Hematopoietic multipotent progenitor cell treated with erythropoietin and hydrocortisone succinate and interleukin-3 and kit ligand, for 17 days (in vitro differentiated cells): ENCODE measurements around the gene LRIG1.

Experiments used
- DNase-seq: peaks from one replicate; pipeline ENCODE4 v3.0.0-alpha.2; 2015; ENCODE audit warnings: low spot score

The LRIG1 gene

DNA sequence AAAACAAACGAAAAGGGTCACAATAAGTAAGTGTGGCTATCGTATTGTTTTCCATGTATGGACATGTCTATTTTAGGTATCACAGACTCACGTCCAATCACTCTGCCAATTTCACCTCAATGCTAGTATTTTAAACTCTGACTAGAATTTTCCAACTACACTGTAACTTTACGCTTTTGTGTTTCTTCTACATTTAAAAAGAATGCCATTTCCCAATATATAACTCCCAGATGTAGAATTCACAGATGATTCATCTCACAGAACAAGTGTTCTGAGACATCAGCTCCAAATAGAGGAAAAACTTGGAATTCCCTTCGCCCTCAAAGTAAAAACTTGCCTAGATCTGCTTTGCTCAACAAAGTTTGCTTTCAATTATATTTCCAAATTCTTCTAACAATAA, 14.2 kb downstream of the LRIG1 start:
- DNase-seq = no peak

DNA sequence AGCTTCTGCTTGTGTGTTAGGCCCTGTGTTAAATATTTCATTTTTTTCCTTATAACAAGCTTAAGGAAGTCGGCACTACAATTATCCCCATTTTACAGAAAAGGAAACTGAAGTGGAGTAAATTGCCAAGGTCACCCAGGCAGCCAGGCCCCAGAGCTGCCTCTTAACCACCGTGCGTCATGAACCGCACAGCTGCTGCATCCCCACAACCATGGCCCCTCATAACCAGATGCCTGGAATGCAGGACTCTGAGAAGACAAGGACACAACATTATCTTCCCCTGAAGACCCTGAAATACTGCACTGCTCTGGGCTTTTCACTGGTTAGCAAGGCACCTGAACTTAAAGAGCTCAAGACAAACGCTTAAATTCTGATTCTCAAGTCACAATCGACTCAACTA, 14.6 kb downstream of the LRIG1 start:
- no peak for DNase-seq

DNA sequence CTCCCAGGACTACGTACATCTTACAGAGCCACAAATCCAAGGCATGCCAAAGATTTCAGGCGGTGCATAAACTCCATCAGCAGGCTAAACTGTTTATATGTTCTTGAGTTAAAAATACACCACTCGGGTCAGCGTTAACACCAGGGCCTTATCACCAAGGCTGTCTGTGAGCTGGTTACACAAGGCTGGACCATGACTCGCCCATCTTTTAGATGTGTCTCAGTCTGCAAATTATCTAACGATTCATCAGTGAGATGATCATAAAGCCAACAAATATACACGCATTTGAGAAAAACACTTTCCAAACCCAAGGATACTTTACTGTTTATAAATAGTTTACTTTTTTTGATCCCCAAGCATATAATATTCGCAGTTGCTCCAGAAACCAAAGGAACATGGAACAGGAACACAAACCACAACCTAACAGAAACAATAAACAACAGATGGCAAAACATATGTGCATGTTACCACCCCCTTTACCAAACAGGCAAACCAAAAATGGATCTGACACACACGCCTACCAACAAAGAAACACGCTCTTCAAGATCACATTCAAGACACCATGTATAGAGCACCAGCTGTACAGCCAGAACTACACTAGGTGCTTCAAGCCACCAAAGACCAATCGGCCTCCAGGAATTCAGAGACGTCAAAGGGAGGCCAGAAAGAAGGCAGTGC, 15.4 kb downstream of the LRIG1 start:
- no peak for DNase-seq

DNA sequence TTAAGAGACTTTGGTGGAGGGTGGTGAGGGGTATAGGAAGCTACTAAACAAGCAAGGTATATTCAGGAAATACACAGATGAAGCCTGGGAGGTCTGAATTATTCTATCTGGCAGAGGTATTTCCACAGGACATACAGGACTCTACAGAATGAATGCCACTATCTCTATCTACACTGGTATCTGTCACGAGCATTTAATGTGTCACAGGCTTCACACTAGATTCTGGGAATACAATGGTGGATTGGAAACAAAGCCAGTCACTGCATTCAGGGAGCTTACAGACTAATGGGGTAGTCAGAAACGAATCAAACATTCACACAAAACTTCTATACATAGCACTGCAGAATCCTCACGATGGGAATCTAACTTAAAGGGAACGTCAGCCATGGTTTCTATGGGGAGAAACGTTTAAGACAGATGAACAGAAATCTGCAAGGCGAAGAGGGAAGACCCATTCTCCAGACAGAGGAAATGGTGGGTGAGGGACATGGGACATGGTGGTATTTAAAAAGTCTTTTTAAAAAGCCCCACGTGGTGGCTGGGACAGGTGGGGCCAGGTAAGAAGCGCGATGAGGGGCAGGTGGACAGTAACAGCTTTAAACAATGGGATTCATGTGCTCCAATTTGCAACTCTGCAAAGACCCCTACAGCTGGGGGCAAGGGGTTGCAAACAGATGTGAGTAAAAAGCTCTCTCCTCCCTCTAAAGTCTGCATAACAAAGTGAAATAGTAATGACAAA, 16.5 kb downstream of the LRIG1 start:
- DNase-seq = no peak

DNA sequence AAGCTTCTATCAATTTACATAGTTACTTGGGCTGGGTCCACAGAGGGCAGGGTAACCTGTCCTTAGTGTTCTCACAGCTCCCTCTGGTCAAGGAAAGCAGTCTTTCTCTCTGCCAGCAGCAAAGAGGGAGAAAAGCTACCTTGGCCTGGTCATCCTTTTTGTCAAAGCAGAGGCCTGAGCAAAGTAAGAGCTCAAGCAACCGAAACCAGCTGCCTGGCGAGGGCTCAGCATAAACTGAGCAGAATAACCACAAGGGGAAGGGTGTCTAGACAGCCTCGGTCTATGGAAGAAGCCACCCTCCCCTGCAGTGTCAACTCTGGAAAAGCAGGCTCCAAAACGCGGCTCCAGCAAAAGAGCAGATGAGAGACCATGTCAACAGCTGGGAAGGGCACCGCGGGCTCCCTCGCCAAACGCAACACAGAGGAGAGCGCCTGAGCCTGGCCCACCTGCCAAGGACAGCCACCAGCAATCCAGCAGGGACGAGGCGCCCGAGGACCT, 17.4 kb downstream of the LRIG1 start:
- no peak for DNase-seq

DNA sequence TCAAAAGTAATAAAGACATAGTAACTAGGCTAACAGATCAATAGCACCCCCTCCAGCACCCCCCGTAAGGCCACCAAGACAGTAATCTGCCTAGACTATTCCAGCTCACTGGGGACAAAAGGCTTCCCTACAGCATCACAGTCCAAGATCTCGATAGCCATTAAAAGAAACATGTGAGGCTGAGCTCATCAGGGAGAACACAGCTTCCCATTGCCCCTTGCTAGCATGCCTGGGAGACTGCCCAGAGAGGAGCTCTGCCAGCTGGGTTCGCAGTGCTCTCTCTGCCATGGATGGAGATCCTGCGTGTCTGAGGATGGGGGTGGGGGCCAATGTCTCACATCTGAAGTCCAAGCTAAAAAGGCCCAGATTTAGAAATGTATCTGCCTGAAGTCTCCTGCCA, 17.8 kb downstream of the LRIG1 start:
- DNase-seq = no peak

DNA sequence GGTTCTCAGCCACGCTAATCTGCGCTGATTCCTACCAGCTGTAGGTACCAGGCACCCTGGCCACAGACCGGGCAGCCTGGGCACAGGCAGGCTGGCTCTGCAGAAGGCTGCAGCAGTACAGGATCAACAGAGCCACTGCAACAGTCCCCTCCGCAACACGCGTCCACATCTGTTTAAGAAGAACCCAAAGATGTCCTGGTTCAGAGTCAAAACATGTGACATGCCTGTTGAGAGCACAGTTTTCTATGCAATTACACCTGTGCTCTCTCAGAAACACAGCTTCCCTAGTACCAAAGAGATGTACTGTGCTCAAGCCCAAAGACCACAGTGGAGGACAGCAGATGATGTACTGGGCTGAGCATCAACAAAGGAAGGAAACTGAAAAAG, 18.8 kb downstream of the LRIG1 start:
- DNase-seq = no peak

DNA sequence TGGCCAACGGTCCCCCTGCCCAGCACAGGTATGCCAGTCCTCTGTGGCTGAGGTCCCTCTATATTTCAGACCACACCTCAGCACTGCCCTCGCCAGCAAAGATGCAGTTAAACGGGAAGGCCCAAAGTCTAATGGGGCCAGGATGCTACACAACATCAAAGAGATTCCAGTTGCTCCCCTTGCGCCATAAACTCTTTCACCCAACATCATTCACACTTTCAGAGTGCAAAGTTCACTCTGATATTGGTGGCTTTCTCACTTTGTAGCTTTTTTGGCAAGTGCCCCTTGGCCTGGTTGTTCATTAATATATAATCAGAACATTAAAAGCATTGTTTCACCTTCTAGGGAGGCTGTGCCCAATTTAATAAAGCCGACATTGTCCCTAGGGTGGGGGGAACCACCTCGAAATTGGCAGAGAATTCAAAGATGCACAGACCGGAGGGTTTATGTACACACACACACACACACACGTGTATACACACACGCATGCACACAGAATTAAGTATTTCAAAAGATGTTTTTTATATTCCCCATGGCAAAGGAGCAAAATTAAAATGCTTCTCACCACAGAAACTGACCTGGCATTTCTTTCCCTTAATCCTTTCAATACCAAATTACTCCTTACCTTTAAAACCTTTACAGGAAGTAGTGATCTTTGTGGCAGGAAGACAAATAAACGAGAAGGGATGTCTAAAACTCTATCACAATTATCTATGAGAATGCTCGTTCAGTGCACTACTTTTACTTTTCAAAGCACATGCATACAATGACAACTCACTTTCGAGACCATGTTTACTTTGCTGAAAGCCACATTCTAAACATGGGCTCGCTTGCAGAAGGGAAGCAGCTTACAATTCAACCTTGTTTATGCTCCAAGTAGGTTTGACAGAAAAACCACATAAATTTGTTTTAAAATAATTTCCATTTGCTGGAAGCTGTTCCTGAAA, 19.5 kb downstream of the LRIG1 start:
- no peak for DNase-seq

DNA sequence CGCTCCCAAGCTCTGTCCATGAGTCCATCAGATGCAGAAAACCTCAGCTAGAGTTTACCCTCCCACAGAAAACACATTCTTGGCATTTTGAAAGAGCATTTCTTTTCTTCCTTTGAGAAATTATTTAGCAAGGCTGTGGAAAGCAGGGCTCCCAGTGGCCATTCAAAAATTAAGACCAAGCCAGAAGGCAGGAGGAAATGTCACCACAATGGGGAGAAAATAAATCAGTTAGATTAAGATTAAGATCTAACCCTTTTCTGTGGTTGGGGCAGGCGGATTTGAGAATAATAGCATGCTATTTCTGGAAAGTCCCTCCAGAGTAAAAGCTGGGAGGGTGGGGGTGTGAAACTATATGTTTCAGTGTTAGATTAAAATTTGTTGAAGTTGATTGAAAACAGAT, 20.2 kb downstream of the LRIG1 start:
- DNase-seq = no peak

DNA sequence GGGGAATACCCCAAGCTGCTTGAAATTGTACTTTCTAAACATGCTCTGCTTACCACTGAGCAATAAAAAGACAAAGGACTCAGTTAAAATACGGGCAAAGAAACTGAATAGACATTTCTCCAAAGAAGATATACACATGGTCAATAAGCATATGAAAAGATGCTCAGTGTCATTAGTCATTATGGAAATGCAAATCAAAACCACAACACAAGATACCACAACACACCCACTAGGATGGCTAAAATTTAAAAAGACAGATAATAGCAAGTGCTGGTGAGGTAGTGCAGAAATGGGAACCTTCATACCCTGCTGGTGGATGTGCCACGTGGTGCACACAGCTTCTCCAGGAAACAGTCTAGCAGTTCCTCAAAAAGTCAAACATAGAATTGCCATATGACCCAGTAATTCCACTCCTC, 21.3 kb downstream of the LRIG1 start:
- no peak for DNase-seq

DNA sequence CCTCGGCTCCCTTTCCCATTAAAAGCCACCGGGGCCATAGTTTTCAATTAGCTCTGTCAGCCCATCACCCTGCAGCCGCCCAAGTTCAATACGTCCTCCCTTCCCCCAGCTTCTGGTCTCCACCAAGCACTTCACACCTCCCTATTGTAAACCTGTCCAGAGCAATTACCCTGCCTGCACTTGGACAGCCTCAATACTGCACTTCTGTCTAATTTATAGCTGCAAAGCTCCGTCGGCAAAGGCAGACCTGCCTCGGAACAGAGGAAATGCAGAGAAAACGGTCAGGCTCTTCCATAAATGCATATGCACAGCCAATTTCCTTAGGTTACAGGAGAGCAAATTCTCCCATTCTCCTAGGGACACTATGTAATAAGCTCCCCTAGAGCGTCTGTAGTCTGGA, 21.9 kb downstream of the LRIG1 start:
- DNase-seq = no peak

DNA sequence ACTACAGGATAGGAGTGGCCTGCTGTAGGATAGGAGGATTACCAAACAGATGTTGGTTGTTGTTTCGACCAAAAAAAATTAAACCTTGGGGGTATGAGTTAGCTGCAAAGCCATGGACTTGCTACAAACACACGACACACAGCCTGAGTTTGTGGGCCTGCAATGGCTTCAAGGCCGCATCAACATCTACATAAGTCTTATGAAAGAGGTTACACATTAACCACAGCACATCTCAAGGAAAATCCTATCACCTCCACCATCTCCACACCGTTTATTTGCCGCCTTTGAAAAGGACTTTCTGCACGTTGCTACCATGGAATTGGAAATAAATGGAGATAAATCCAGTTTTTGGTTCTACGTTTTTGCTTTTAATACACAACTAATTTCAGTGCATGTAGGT, 23.0 kb downstream of the LRIG1 start:
- no peak for DNase-seq

DNA sequence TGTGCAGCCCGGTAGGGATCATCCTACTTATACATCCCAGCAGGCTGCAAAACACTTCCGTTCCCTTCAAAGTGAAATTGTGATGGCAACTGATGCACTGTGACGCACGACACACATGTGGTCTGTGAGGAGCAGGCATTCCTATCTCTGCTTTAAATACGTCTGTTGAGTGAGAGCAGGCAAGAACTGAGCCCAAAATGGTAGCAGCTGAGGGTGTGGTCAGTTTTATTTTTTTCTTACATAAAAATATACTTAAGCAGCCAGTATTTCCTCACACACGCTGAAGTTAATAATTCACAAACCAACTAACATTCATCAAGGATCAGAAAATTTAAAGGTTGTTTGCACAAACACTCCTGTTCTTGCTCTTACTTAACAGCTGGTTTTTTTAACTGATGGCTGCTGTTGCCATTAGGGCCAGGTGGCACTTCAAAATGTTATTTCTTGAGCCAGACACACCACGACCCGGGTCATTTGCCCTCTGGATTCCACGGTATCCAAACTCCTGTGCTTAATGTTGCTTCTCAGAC, 23.9 kb downstream of the LRIG1 start:
- no peak for DNase-seq

DNA sequence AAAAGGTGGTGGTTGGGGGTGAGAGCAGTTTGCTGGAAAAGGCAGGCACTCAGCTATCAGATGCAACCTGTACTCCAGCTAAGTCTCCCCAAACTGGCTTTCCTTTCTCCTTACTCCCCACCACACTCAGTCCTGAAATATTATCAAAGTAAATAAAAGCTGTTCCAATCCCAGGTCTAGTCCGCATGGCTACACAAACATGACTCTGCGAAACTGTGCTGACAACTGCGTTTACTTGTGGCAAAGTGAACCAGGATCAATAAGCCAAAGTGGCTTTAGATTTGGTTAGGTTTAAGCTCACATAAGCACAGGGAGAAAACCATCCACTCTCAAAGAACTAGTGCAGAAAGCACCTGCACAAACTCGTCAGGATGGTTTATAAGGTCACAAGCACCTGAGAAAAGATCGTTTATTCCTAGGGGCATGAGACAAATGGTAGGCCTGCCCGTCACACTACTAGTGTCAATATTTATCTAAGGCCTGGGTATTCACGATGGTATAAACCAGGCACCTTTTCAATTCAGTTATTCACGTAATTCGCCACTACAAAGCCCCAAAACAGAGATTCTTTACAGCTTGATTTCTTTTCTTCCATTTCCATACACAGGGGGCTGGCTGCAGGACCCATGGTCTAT, 25.3 kb downstream of the LRIG1 start:
- DNase-seq = no peak

DNA sequence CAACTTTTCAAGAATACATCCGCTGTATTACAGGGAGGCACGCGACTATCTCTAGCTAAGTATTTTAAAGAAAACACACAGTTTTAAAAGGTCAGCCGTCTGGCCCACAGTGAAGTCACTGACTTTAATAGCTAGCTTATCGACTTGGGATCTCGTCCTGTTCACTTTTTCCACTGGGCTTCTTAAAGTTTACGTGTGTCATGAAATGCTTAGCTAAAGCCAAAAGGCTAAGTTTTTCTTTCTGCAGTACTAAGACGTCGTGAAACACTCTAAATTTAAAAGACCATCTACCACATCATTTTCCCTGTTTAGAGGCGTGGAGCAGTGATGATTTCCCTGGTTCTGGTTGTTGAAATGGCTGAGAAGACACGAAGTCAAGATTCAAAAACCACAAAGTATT, 27.1 kb downstream of the LRIG1 start:
- DNase-seq = no peak

DNA sequence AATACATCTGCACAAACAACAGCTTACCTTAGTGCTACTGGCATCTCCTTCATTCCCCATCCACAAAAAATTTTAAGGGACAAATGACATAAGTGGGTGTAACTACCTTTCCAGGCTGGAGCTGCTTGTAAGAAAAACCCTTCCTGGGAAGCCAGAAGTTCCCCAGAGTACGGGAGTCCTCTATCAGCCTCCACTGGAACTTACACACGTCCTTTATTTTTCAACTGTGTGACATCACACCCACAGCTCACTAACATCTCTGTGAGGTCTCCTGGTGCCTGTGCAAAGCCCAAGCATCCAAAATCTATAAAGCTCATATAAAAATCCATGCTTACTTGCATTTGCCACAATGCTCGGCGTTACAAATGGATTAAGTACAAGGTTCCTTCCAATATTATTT, 27.6 kb downstream of the LRIG1 start:
- no peak for DNase-seq

DNA sequence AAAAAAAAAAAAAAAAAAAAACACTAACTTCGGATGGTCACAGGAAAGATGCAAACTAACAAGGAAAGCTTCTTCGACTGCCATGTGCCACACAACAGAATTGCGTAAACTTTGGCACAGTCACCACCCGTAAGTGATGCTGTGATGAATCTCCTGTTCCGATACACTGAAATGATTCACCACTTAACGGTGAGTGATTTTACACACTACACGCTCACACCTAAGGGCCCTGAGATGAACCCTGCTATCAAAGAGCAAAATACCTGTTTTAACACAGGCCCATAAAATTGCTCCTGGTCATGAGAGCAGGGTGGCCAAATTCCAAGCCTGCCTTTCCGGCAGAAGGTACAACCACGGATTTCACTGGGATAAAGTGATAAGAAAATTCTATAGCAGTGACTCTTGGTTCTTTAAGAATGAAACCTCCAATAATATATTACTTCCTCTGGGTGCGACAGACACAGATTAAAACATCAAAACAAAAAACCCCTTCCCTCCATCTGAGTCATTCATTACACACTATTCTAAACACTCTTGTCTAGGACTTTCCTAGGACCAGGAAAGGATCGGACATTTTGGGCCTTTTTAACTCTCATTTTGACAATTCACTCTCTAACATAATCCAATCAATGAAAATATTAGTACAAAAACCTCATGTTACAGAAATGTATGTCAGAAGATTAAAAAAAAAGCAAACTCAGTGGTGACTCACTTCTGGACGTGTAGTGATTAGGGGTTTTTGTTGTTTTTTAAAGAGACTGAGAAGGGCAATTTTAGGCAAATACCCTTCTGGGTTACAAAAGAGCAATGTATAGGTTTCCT, 28.3 kb downstream of the LRIG1 start:
- DNase-seq = no peak

DNA sequence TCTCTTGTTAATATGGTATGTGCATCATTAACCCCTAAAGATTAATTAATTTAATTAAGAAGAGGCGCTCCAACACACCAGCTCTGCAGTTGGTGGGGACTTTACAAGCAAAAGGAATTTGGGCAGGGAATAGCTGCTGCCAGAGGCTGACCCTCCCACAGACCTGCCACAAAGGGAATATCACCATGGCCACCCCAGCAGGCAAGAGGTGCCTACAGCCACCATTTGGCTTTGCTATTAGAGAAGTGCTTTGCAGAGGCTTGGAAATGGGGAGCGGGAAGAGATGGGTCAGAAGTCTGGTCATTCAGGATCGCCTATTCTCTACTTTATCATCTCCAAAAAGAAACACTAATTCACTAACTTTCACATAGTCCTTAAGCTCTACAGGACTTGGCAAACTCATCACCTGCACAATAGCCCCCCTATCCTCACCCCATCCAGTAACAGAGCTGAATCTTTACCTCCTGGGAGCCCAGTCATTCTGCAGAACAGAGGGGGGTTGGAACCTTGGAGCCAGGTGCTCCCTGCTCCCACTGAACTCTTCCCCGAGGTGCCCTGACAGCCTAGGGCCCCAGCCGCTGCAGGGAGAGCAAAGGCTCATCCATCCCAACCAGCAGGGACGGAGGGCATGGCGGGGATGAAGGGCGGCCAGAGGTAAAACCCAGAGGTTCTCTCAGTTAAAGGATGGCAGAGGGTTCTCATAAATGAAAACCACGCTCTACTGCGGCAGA, 29.7 kb downstream of the LRIG1 start:
- no peak for DNase-seq

DNA sequence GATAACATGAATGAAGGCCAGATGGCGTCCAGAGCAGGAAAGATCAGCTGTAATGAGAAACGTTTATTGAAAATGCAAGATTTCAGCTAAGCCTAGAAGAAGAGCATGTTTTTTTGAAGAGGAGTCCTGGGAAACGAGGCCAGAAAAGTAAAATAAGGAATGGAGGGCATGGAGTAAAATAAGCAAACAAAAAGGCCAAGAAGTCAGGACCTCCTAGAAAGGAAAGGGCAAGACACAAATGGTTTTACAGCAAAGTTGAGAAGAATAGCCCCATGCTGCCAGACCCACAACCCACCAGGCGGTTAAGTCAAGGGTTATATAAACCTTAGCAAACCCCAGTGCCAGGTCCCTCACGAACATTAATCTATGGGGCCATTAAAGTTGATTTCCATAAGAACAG, 30.5 kb downstream of the LRIG1 start:
- no peak for DNase-seq

DNA sequence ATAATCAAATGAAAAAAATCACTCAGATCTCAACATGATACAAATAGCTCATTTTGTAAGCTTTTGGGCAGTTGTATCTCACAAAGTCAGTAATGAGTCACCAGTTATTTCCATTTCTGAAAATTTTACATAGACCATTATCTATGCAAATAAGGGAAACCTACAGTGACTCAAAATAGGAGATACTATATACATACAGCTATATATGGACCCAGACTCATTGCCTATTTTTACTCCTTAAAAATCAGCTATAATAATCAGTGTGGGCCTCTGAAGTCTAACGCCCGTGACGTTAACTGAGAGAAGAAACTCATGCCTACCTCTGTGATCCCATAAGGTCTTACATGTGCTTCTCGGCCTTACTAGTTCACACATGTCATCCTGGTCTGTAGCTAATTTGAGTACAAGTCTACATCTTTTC, 31.6 kb downstream of the LRIG1 start:
- no peak for DNase-seq
